Left colon (tissue), 2 donors: Measurements from ENCODE around the gene TCEAL6. TPM values are rescaled to one million over a fixed set of nuclear protein-coding genes. Genes with fewer than 3 reads are reported as not detected.
A peak's percentile ranks its signal among the peaks of the same experiment; 100 is the strongest.
"Not testable (repeated sequence)": the region's sequence is repeated elsewhere in the genome, so short reads cannot be mapped to it uniquely, and the experiment has no call there.

ENCODE experiments used
- ATAC-seq: fragments of 200-7000 bp; cut with Tn5 transposase; one replicate; pipeline ENCODE4 v1.9.1; 2020; ENCODE audit warnings: mild to moderate bottlenecking, moderate library complexity
- DNase-seq, 2 donors: peaks; one replicate each; pipeline ENCODE4 v3.0.0-alpha.2; 2020
- intact Hi-C, 2 donors: fragments of 100-400 bp; cut with DNase I in 1 of 2; cut with micrococcal nuclease in 1 of 2; formaldehyde crosslinking; loops; one replicate each; pipeline versions ENCODE4 v1.11.2 to v1.14.0; 2022; cut with DNase I, micrococcal nuclease
- long read RNA-seq: library from polyadenylated mRNA; unstranded; transcript quantifications from one replicate; pipeline ENCODE4 v2.0.0, GENCODE V29; 2021
- total RNA-seq, 2 donors: library from RNA; stranded (reverse); fragmentation: NEBNext Ultra II Directional; extraction: Animal tissue kit (Norgen Biotek cat#: 25700); gene quantifications; one replicate each; pipeline ENCODE4 v1.2.1, GENCODE V29; 2021
- donor health status: DM: no; HTN: no; CAD: no.
- donor health status: DM: yes; HTN: yes; CAD: no.

Gene TCEAL6
- total RNA-seq: not detected
- long read RNA-seq: 0 reads

- DNase-seq, ATAC-seq: not testable (repeated sequence)
Measured at GRCh38 chrX:102142274-102142673, at the start of gene TCEAL6. Gene TCEAL6, minus strand, starts transcription at chrX:102142481.

GRCh38 chrX:102185967-102186720 lies 43.9 kb upstream of the TCEAL6 start:
- ATAC-seq (no peak), DNase-seq (no peak)
- intact Hi-C loops: no loop called here

More at GRCh38 chrX:102142274-102142673, at the start of gene TCEAL6:
- intact Hi-C loops: not testable (repeated sequence)

GRCh38 chrX:102155806-102156179 lies 13.5 kb upstream of the TCEAL6 start, which contains the start of gene BEX5:
Gene BEX5, minus strand, starts transcription at chrX:102155977. Its CDS starts 1,712 bp downstream, at chrX:102154265.
- ATAC-seq (peak; percentile 100), DNase-seq (peak; percentile 47 to 72)
- intact Hi-C loops: no loop called here

GRCh38 chrX:102154900-102155805 lies 12.9 kb upstream of the TCEAL6 start:
- peak; percentile 45 for ATAC-seq

GRCh38 chrX:102154218-102154860 lies 12.1 kb upstream of the TCEAL6 start:
- ATAC-seq (no peak), DNase-seq (peak in 1 of 2 donors; percentile 6)
- intact Hi-C loops: no loop called here

More at GRCh38 chrX:102154900-102155805, 12.9 kb upstream of the TCEAL6 start:
- peak in 1 of 2 donors; percentile 12 for DNase-seq
- intact Hi-C loops: no loop called here

- intact Hi-C loops, ATAC-seq, DNase-seq: not testable (repeated sequence)
Measured at GRCh38 chrX:102141631-102142030, 650 bp downstream of the TCEAL6 start.

GRCh38 chrX:102140876-102141275 lies 1.4 kb downstream of the TCEAL6 start:
- DNase-seq, ATAC-seq, intact Hi-C loops: not testable (repeated sequence)

GRCh38 chrX:102138064-102138463 lies 4.2 kb downstream of the TCEAL6 start:
- intact Hi-C loops: no loop called here
- no peak for DNase-seq
- no peak for ATAC-seq

GRCh38 chrX:102129473-102129872 lies 12.8 kb downstream of the TCEAL6 start:
- ATAC-seq (no peak), DNase-seq (no peak)
- intact Hi-C loops: no loop called here

GRCh38 chrX:102126863-102127262 lies 15.4 kb downstream of the TCEAL6 start:
- DNase-seq (no peak), ATAC-seq (no peak)
- intact Hi-C loops: no loop called here

- ATAC-seq, intact Hi-C loops, DNase-seq: not testable (repeated sequence)
Measured at GRCh38 chrX:102126080-102126818, 16.0 kb downstream of the TCEAL6 start.

- DNase-seq, intact Hi-C loops, ATAC-seq: not testable (repeated sequence)
Measured at GRCh38 chrX:102125436-102125835, 16.8 kb downstream of the TCEAL6 start, which contains the start of gene TCEAL2. Gene TCEAL2, plus strand, starts transcription at chrX:102125679. Its CDS starts 1,152 bp downstream, at chrX:102126831.

- DNase-seq, intact Hi-C loops: not testable (repeated sequence)
Measured at GRCh38 chrX:102125014-102125413, 17.3 kb downstream of the TCEAL6 start.

GRCh38 chrX:102115748-102116147 lies 26.5 kb downstream of the TCEAL6 start:
- no peak for ATAC-seq
- intact Hi-C loops: no loop called here
- DNase-seq: no peak

More at GRCh38 chrX:102125014-102125413, 17.3 kb downstream of the TCEAL6 start:
- ATAC-seq: not testable (repeated sequence)

- ATAC-seq: no peak
- intact Hi-C loops: no loop called here
- DNase-seq: no peak
Measured at GRCh38 chrX:102113367-102113766, 28.9 kb downstream of the TCEAL6 start.
